Spleen (tissue), 11 donors: ENCODE measurements around the gene DUSP9. TPM values are rescaled to one million over a fixed set of nuclear protein-coding genes. Genes with fewer than 3 reads are reported as not detected.
A peak's percentile ranks its signal among the peaks of the same experiment; 100 is the strongest.

Experiments used
- DNase-seq: peaks from one replicate; pipeline ENCODE4 v3.0.0-alpha.2; 2020
- H3K27ac ChIP-seq, 8 donors: fragments of 200-600 bp; sonication (generic) in 7 of 8; 1 replicate in 4 of 8; 2 replicates in 4 of 8; pipeline versions ENCODE4 v1.5.0 to v1.8.0; 2016 to 2021; ENCODE audit warnings: inconsistent platforms in 4 of 8, mild to moderate bottlenecking in 4 of 8, moderate library complexity in 1 of 8
- H3K27me3 ChIP-seq, 7 donors: fragments of 200-600 bp; sonication (generic) in 6 of 7; replicated peaks in 1 of 7; 1 replicate in 4 of 7; 2 replicates in 3 of 7; pipeline versions ENCODE4 v1.5.0 to v1.8.0; 2016 to 2021; ENCODE audit warnings: inconsistent platforms in 3 of 7, mild to moderate bottlenecking in 1 of 7
- H3K36me3 ChIP-seq, 6 donors: fragments of 200-600 bp; sonication (generic) in 5 of 6; 1 replicate in 4 of 6; 2 replicates in 2 of 6; pipeline versions ENCODE4 v1.5.0 to v1.8.0; 2016 to 2021; ENCODE audit warnings: inconsistent platforms in 2 of 6
- H3K4me1 ChIP-seq, 6 donors: fragments of 200-600 bp; sonication (generic) in 5 of 6; 1 replicate in 3 of 6; 2 replicates in 3 of 6; pipeline versions ENCODE4 v1.5.0 to v1.8.0; 2016 to 2021; ENCODE audit warnings: inconsistent platforms in 3 of 6
- H3K4me3 ChIP-seq, 8 donors: fragments of 200-600 bp; sonication (generic) in 7 of 8; 1 replicate in 4 of 8; 2 replicates in 4 of 8; pipeline versions ENCODE4 v1.5.0 to v1.8.0; 2016 to 2021; ENCODE audit warnings: inconsistent platforms in 4 of 8, mild to moderate bottlenecking in 4 of 8, moderate library complexity in 2 of 8
- H3K9me3 ChIP-seq, 8 donors: fragments of 200-600 bp; sonication (generic) in 7 of 8; 1 replicate in 4 of 8; 2 replicates in 4 of 8; pipeline versions ENCODE4 v1.5.0 to v1.8.0; 2016 to 2021; ENCODE audit warnings: inconsistent platforms in 4 of 8
- CTCF ChIP-seq, 11 experiments: fragments of 200-600 bp in 7 of 11; fragments of 450-650 bp in 4 of 11; sonication (generic) in 4 of 11; IDR thresholded peaks in 8 of 11; conservative IDR thresholded peaks in 3 of 11; 1 replicate in 7 of 11; 2 replicates in 4 of 11; pipeline versions ENCODE4 v1.4.0 to v1.8.0; 2016 to 2021; ENCODE audit warnings: antibody characterized with exemption in 11 of 11, inconsistent platforms in 4 of 11, mild to moderate bottlenecking in 1 of 11
- POLR2A ChIP-seq, 3 donors: fragments of 450-650 bp; IDR thresholded peaks; one replicate each; pipeline ENCODE4 v1.5.1; 2017; ENCODE audit warnings: antibody characterized with exemption in 3 of 3, mild to moderate bottlenecking in 1 of 3
- POLR2AphosphoS5 ChIP-seq, 3 donors: sonication (generic); formaldehyde crosslinking; IDR thresholded peaks; one replicate each; pipeline ENCODE4 v1.5.1; 2017; ENCODE audit warnings: antibody characterized with exemption in 3 of 3
- WGBS, 5 donors: extraction: QIAGEN DNeasy Blood & Tissue Kit in 3 of 5; methylation state at CpG; one replicate each; pipeline versions ENCODE4 v1.1.5 to v1.1.7; 2013 to 2018; 5-methylcytosine and 5-hydroxymethylcytosine counted together
- intact Hi-C: fragments of 100-400 bp; cut with DNase I; formaldehyde crosslinking; loops from one replicate; pipeline ENCODE4 v1.15.0; 2023; ENCODE audit warnings: low total_unique reads
- polyA plus RNA-seq, 3 donors: library from polyadenylated mRNA; stranded (reverse); fragments of 200-250 nt; gene quantifications; one replicate each; pipeline ENCODE4 v1.2.1, GENCODE V29; 2013
- total RNA-seq, 7 donors: library from RNA; depleted of rRNA in 3 of 7; stranded (reverse); fragments of >200 nt in 3 of 7; fragmentation: NEBNext Ultra II Directional in 4 of 7; extraction: Animal tissue kit (Norgen Biotek cat#: 25700) in 4 of 7; gene quantifications; one replicate each; pipeline versions ENCODE4 v1.1.0 to v1.2.1, GENCODE V29; 2016 to 2021
- donor health status: healthy with polysubstance abuse.
- donor health status: DM: no; HTN: no; CAD: no; lungs with moderate emphysema.
- donor health status: DM: no; HTN: no; CAD: no.
- donor health status: Bipolar disorder and iron deficiency.
- donor health status: healthy.
- donor health status: DM: no; HTN: no; CAD: no.
- donor health status: DM: yes; HTN: yes; CAD: no.

The DUSP9 gene
- total and polyA plus RNA-seq, 10 donors: 0.09 to 0.17 TPM; not detected in 8

- DNase-seq: no peak
- 47 to 75% (median 50%) methylated on average over 6 to 9 of the region's 9 CpGs for WGBS, 5 donors
- Histone ChIP-seq H3K9me3 (peaks cover 0 to 4% (median 0%) of the 10 kb centered on the region in 8 donors), H3K27ac (no peak overlapping the region), H3K36me3 (no peaks in the 10 kb centered on the region), H3K4me3 (no peak overlapping the region), H3K4me1 (peaks cover 0 to 23% (median 2%) of the 10 kb centered on the region in 6 donors), H3K27me3 (peaks cover 0 to 60% (median 6%) of the 10 kb centered on the region in 7 donors)
- intact Hi-C loops: no loop called here
- TF ChIP-seq CTCF (IDR thresholded peaks at IDR 0.05 in 8 of 11, conservative IDR thresholded peaks at IDR 0.05 in 3 of 11) (no peak), POLR2A (IDR thresholded peaks at IDR 0.05) (no peak), POLR2AphosphoS5 (IDR thresholded peaks at IDR 0.05) (no peak)
These were observed 39.7 kb downstream of the DUSP9 start for GRCh38 chrX:153686711-153687110.

GRCh38 chrX:153687121-153688039 lies 40.4 kb downstream of the DUSP9 start, which contains the start of gene SLC6A8:
TSS of gene SLC6A8 (plus strand) at chrX:153687926. CDS start at chrX:153688575, 649 bp downstream.
- Histone ChIP-seq H3K9me3 (peaks cover 0 to 4% (median 0%) of the 10 kb centered on the region in 8 donors), H3K36me3 (no peaks in the 10 kb centered on the region), H3K27me3 (peaks cover 0 to 60% (median 6%) of the 10 kb centered on the region in 7 donors), H3K4me1 (peaks cover 0 to 23% (median 2%) of the 10 kb centered on the region in 6 donors), H3K27ac (peak within 1 kb of the TSS in 3 of 8 donors; percentile 40 to 57 (median 43)), H3K4me3 (peak within 1 kb of the TSS in 6 of 8 donors; percentile 9 to 66 (median 34))
- no peak for DNase-seq
- WGBS, 5 donors: 0 to 56% (median 1%) methylated on average over 8 to 57 of the region's 66 CpGs
- intact Hi-C loops: no loop called here
- TF ChIP-seq CTCF (IDR thresholded peaks at IDR 0.05 in 8 of 11, conservative IDR thresholded peaks at IDR 0.05 in 3 of 11): peak in 6 of 11 experiments; percentile 17 to 59 (median 52)
- TF ChIP-seq POLR2AphosphoS5 (IDR thresholded peaks at IDR 0.05): peak; percentile 52 to 70 (median 67)
- TF ChIP-seq POLR2A (IDR thresholded peaks at IDR 0.05): peak in 1 of 3 donors; percentile 30

GRCh38 chrX:153688071-153688470 lies 41.1 kb downstream of the DUSP9 start:
- Histone ChIP-seq H3K4me3 (peak overlapping the region in 1 of 8 donors; percentile 66), H3K9me3 (peaks cover 0 to 4% (median 0%) of the 10 kb centered on the region in 8 donors), H3K27ac (peak overlapping the region in 1 of 8 donors; percentile 57), H3K4me1 (peaks cover 0 to 23% (median 2%) of the 10 kb centered on the region in 6 donors), H3K27me3 (peaks cover 0 to 60% (median 6%) of the 10 kb centered on the region in 7 donors), H3K36me3 (no peaks in the 10 kb centered on the region)
- intact Hi-C loops: no loop called here
- WGBS, 5 donors: 0 to 64% (median 1%) methylated on average over 5 to 60 of the region's 69 CpGs; no CpG with 5 or more reads in 2 of the 5 donors
- TF ChIP-seq POLR2AphosphoS5 (IDR thresholded peaks at IDR 0.05) (no peak), POLR2A (IDR thresholded peaks at IDR 0.05) (no peak), CTCF (IDR thresholded peaks at IDR 0.05 in 8 of 11, conservative IDR thresholded peaks at IDR 0.05 in 3 of 11) (no peak)
- DNase-seq: no peak
